Measurements from ENCODE around the gene DBNL. TPM values are rescaled to one million over a fixed set of nuclear protein-coding genes. Genes with fewer than 3 reads are reported as not detected.

DBNL gene
- polyA plus RNA-seq, 2 of the 4 experiments (the other 2 are of a cell fraction) = 41.8 to 95.0 TPM

DNA sequence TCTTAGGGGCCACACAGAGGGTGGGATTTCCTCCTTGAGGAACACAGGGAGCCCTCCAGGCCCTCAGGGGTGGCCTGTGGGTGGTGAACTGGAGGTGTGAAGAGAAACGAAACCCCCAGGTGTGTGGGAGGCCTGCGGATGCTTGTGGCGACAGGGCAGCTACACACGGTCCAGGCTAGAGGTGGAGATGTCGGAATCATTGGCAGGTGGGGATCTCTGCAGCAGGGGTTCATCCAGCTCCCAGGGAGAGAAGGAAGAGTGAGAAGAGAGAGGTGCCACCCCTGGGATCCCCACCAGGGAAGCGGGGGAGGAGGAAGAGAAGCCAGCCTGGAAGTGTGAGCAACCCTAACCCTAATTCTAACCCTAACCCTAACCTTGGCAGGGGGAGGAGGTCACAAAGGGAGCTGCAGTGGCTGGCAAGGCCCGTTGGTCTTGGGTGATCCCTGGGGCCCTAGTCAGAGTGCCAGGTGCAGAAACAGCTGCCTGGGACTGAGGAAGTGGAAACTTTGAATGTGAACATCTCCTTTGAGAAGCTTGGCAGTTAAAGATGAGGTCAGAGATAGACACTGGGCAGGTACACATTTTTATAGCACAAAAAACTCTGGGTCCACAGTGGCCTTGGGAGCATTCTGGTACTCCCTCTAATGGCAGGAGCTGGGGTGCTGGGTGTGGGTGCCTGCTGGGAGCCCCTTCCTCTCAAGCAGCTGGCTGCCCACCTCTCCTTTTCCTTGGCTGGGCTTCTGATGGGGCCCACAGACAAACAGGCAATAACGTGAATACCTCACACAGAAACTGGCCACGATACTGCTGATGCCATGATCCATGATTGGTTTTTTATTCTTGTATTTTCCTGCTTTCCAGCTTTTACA lies 52.8 kb downstream of the DBNL start:
- WGBS (ENCODE audit: missing lambda C conversion rate) = 71% methylated on average over 9 of the region's 9 CpGs
- ChIA-PET CTCF (interaction anchor here (1.1 to 2.6 kb wide), 3 partner anchors 10 to 144 kb away, joined by 3 to 11 read pairs (median 5); no protein-coding TSS in a partner anchor), POLR2A (no interaction called here)
- FAIRE-seq (no peak), DNase-seq (ENCODE audit: low read depth in 1 of 2, low spot score in 1 of 2) (no peak), ATAC-seq (no peak)
- Histone ChIP-seq H3K27ac (no peak overlapping the region), H3K4me3 (no peak overlapping the region), H3K9me3 (no peaks in the 10 kb centered on the region), H3K4me2 (no peak overlapping the region), H3K4me1 (0 out of 3 replicates have a peak, but pooled peaks cover 4% of the 10 kb centered on the region)
- TF ChIP-seq, protein P1, sequence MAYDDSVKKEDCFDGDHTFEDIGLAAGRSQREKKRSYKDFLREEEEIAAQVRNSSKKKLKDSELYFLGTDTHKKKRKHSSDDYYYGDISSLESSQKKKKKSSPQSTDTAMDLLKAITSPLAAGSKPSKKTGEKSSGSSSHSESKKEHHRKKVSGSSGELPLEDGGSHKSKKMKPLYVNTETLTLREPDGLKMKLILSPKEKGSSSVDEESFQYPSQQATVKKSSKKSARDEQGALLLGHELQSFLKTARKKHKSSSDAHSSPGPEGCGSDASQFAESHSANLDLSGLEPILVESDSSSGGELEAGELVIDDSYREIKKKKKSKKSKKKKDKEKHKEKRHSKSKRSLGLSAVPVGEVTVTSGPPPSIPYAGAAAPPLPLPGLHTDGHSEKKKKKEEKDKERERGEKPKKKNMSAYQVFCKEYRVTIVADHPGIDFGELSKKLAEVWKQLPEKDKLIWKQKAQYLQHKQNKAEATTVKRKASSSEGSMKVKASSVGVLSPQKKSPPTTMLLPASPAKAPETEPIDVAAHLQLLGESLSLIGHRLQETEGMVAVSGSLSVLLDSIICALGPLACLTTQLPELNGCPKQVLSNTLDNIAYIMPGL (CRISPR knock-in tag; IDR thresholded peaks at IDR 0.05; ENCODE audit: borderline replicate concordance) = no peak
- TF ChIP-seq, protein P2, sequence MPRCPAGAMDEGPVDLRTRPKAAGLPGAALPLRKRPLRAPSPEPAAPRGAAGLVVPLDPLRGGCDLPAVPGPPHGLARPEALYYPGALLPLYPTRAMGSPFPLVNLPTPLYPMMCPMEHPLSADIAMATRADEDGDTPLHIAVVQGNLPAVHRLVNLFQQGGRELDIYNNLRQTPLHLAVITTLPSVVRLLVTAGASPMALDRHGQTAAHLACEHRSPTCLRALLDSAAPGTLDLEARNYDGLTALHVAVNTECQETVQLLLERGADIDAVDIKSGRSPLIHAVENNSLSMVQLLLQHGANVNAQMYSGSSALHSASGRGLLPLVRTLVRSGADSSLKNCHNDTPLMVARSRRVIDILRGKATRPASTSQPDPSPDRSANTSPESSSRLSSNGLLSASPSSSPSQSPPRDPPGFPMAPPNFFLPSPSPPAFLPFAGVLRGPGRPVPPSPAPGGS (IDR thresholded peaks at IDR 0.05) = no peak
- TF ChIP-seq SREBF2 (IDR thresholded peaks at IDR 0.05) (no peak), RCOR1 (IDR thresholded peaks at IDR 0.05; ENCODE audit: low read depth, low read length) (no peak), CBX2 (IDR thresholded peaks at IDR 0.05; ENCODE audit: borderline replicate concordance, low read depth) (no peak), HEYL (CRISPR knock-in tag; IDR thresholded peaks at IDR 0.05) (no peak), KDM1A (IDR thresholded peaks at IDR 0.05; ENCODE audit: low read depth) (no peak), FOXS1 (CRISPR knock-in tag; IDR thresholded peaks at IDR 0.05) (no peak), POLR2A (IDR thresholded peaks at IDR 0.05; ENCODE audit: low read length) (no peak)
- TF ChIP-seq, protein P3, sequence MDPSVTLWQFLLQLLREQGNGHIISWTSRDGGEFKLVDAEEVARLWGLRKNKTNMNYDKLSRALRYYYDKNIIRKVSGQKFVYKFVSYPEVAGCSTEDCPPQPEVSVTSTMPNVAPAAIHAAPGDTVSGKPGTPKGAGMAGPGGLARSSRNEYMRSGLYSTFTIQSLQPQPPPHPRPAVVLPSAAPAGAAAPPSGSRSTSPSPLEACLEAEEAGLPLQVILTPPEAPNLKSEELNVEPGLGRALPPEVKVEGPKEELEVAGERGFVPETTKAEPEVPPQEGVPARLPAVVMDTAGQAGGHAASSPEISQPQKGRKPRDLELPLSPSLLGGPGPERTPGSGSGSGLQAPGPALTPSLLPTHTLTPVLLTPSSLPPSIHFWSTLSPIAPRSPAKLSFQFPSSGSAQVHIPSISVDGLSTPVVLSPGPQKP (IDR thresholded peaks at IDR 0.05; ENCODE audit: low read depth, low read length) = no peak
- TF ChIP-seq, protein P4, sequence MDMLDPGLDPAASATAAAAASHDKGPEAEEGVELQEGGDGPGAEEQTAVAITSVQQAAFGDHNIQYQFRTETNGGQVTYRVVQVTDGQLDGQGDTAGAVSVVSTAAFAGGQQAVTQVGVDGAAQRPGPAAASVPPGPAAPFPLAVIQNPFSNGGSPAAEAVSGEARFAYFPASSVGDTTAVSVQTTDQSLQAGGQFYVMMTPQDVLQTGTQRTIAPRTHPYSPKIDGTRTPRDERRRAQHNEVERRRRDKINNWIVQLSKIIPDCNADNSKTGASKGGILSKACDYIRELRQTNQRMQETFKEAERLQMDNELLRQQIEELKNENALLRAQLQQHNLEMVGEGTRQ (IDR thresholded peaks at IDR 0.05) = no peak

DNA sequence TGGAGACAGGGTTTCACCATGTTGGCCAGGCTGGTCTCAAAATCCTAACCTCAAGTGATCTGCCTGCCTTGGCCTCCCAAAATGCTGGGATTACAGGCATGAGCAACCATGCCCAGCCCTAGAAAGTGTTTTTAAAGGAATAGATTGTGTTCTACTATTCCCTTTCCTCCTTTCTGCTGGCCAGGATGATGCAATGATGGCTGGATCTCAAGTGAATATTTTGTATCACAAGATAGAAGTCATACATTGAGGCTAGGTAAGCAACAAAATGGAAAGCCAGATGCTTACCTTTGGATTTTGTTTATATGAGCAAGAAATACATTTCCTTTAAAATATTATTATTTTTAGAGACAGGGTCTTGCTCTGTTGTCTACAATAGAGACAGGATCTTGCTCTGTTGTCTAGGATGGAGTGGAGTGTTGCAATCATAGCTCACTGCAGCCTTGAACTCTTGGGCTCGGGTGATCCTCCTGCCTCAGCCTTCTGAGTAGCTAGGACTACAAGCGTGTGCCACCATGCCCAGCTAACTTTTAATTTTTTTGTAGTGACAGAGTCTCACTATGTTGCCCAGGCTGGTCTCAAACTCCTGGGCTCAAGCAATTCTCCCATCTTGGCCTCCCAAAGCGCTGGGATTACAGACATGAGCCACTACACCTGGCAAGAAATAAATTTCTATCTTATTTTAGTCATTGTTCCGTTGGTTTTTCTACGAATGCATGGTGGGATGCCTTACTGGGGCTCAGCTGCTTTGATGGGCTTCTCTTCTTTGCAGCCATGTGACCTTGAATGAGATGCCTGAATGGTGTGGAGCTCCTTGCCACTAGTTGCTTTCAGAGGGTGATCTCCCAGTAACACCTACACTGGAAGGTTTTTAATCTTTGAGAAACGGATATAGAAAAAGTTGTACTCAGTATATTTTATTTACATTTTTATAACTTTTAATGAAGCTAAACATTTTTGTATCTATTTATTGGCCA lies 53.9 kb downstream of the DBNL start:
- ATAC-seq = no peak

DNA sequence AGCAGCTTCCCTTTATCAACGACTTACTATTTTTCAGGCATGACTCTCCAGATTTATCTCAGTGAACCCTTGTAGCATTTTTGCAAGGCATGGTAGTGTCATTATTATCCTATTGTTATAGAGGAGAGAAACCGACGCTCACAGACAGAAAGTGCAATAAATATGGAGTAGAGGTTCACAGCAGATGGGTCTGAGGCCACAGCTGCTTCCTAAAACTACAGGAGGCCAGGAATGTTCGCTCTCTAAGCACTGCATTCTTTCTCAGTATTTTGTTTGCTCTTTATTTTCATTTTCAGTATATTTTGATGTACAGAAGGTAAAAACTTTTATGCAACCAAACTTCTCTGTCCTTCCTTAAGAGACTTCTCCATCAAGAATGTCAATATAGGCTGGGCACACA lies 55.2 kb downstream of the DBNL start:
- Histone ChIP-seq H3K9me3 (no peaks in the 10 kb centered on the region), H3K27ac (no peak overlapping the region), H3K4me1 (0 out of 3 replicates have a peak, but pooled peaks cover 7% of the 10 kb centered on the region), H3K4me3 (no peak overlapping the region), H3K4me2 (no peak overlapping the region)
- POLR2A ChIA-PET = interaction anchor here (0.5 kb wide), 1 partner anchor 24 kb away, joined by 4 read pairs; no protein-coding TSS in a partner anchor
- 88% methylated on average over 4 of the region's 4 CpGs for WGBS (ENCODE audit: missing lambda C conversion rate)
- ATAC-seq (no peak), DNase-seq (ENCODE audit: low read depth in 1 of 2, low spot score in 1 of 2) (no peak), FAIRE-seq (no peak)
- CTCF ChIA-PET = interaction anchor here (1.3 to 2.6 kb wide), 4 partner anchors 13 to 28 kb away, joined by 3 to 11 read pairs (median 5); no protein-coding TSS in a partner anchor
- TF ChIP-seq HDAC2 (IDR thresholded peaks at IDR 0.05) (no peak), TP53 (CRISPR knock-in tag; IDR thresholded peaks at IDR 0.05) (no peak), CBX2 (IDR thresholded peaks at IDR 0.05; ENCODE audit: borderline replicate concordance, low read depth) (no peak), ZSCAN20 (CRISPR knock-in tag; IDR thresholded peaks at IDR 0.05) (no peak), KDM5A (IDR thresholded peaks at IDR 0.05) (no peak), HEYL (CRISPR knock-in tag; IDR thresholded peaks at IDR 0.05) (no peak), CEBPB (IDR thresholded peaks at IDR 0.05) (no peak), MAZ (IDR thresholded peaks at IDR 0.05; ENCODE audit: borderline replicate concordance, low read depth, low read length) (no peak)

More for the DNA sequence above, 53.9 kb downstream of the DBNL start:
- ChIA-PET CTCF (interaction anchor here (0.9 to 2.6 kb wide), 7 partner anchors 8 to 143 kb away, joined by 3 to 11 read pairs (median 5); no protein-coding TSS in a partner anchor), POLR2A (interaction anchor here (0.9 kb wide), 1 partner anchor 25 kb away, joined by 3 read pairs; the partner anchor contains the start of gene POLD2)
- FAIRE-seq = no peak
- H3K4me2 ChIP-seq = no peak overlapping the region
- DNase-seq (ENCODE audit: low read depth in 1 of 2, low spot score in 1 of 2) = no peak
- WGBS (ENCODE audit: missing lambda C conversion rate) = 73% methylated on average over 6 of the region's 6 CpGs
- no peak overlapping the region for H3K27ac ChIP-seq
- no peak overlapping the region for H3K4me3 ChIP-seq
- H3K9me3 ChIP-seq = no peaks in the 10 kb centered on the region
- no peak for TF ChIP-seq MAZ (IDR thresholded peaks at IDR 0.05; ENCODE audit: borderline replicate concordance, low read depth, low read length)
- peak in 1 of 2 experiments; percentile 13; a peak in 1 of 4 replicates for TF ChIP-seq CEBPB (IDR thresholded peaks at IDR 0.05)
- H3K4me1 ChIP-seq = 0 out of 3 replicates have a peak, but pooled peaks cover 4% of the 10 kb centered on the region

Data from A549 (cell line).